Stimulated activated CD4-positive, alpha-beta T cell treated with anti-CD3 and anti-CD28 coated beads, Interleukin-1b, Interleukin-23, amount 100 ng/mL, for 1 hour (primary cell): ENCODE data around the gene ZNF768.
"Not testable (repeated sequence)": the region's sequence is repeated elsewhere in the genome, so short reads cannot be mapped to it uniquely, and the experiment has no call there.

Experiments used
- DNase-seq, 2 donors: peaks; one replicate each; pipeline ENCODE4 v3.0.0-alpha.2; 2020; ENCODE audit warnings: low read depth in 2 of 2

ZNF768 gene

DNA sequence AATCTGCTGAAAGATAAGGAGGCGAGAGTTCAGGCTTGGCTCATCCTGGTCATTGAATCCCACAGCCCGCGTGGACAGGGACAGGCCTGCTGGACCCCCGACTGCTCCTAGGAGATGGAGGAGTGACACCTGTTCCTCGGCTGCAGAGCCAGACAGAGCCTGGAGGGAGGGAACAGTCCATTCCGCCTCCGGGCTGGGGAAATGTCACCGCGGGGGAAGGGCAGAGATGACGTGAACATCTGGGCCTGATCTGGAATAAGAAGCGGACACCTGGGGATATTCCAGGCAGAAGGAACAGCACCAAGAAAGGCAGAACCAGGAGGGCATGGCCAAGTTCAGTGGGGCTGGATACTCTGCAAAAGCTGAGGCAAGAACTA lies 6.8 kb upstream of the ZNF768 start:
- no peak for DNase-seq

DNA sequence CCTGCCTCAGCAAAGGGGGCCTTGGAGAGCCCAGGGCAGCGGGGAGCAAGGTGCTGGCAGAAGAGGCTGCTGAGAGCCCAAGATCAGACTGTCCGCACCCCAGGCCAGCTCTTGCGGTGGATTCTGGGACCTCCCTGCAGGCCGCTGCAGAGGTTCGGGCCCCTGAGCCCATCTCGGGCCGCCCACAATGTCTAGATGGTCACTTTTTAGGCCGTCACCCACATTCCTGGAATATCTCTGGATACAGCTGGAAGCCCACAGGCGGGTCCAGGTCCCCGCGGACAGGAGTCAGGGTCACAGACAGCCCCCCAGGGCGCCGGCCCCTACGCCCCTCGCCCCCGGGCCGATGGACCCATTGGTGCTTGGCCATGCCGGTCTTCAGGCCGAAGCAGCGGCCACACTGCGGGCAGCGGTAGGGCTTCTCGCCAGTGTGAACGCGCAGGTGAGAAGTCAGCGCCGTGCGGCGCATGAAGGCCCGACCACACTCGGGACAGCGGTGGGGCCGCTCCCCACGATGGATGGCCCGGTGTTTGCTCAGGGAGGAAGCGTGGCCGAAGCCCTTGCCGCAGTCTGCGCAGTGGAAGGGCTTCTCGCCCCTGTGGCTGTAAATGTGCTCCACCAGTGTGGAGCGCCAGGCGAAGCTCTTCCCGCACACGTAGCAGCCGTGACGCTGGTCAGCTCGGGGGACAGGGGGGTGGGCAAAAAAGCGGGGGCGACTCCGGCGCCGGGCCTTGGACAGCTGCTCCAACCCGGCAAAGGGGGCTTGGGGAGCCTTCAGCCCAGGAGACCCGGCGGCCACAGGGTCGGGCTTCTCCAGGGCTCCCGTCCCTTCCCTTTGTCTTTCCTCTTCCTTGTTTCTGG lies 6.1 kb upstream of the ZNF768 start:
- DNase-seq: no peak

DNA sequence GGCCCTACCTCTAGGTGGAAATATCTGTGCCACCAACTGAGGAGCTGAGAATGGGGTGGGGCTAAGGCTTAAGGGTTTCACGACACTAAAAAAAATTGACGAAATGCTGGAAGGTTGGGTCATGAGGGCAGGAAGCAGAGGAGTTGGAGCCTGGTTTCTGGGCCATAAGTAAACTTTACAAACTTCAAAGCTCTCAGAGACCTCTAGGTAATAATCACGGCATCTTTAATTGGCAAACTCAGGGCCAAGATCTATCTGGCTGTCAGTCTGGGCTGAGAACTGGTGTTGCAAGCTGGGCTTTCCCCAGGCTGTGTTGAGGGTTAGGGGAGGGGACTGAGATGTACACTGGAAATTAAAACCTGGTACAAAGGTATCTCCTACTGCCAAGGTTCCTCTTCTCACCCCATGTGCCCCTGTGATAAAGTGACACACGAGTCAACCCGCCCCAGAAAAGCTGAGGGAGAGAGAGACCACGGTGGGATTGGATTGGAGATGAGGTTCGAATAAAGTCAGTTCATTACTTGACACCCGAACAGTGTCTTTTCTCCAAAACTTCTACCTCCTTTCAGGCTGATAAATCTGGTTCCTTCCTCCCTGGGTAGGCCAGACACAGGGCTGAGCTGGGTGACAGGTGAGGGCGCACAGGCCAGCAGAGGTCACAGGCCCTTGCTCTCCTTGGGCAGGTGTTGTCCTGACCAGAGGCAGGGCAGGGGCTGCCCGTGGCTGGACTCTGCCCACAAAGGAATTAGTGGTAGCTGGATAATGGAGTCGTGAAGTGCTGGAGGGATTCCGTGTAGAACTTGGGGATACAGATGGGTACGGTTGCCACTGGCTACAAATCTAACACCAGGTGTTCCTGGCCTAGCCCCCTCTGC lies 4.0 kb upstream of the ZNF768 start:
- no peak for DNase-seq

DNA sequence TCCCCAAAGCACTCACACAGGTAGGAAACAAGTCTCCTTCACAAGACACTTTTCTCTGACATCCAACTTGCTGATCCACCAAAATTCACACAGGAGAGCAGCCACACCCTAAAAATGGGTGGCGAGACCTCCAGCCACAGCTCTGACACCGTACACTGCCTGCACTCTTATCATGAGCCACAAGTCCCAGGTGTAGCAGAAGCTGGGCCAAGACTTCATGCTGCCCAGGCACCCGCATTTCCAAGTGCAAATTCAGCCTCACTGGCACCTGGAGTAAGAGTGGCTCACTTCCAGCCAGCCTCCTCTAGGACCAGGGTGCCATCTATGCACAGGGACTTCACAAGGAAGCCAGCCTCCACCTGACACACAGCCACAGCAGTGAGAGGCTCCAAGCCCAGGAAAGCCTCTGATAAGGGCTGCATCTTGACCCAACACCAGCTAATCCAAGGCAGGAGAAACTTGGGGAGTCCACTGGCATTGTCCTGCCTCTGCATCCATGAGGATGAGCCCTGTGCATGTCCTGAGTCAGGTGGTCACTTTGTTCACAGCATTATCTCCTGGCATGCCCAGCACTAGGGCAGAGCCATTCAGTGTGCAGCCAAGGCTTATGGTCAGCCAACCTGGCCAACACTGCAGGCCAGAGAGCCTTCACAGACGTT lies 2.6 kb upstream of the ZNF768 start:
- DNase-seq: no peak

DNA sequence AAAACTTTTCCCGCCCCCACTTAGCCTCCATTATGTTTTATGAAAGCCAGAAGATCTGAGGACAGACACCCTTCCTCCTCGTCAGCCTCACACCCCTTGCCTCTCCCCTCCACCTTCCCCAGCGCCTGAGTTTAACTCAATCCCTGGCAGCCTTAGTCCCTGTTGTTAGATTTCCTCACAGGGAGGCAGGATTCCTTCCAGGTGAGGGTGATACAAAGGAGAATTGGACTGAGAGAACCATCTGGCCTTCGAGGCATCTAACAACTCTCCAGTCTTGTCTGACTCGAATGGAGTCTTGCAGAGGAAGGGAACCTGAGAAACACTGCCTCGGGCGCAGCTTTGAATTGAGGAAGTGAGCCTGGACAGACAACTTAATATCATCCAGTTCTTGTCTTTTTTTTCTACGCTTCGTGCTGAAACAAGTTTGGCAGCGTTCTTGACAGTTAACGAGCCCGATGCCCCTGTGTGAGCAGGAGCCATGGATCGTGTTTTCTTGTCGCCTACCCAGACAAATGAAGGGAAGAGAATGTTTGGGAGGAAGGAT lies 1.3 kb upstream of the ZNF768 start:
- DNase-seq: no peak

DNA sequence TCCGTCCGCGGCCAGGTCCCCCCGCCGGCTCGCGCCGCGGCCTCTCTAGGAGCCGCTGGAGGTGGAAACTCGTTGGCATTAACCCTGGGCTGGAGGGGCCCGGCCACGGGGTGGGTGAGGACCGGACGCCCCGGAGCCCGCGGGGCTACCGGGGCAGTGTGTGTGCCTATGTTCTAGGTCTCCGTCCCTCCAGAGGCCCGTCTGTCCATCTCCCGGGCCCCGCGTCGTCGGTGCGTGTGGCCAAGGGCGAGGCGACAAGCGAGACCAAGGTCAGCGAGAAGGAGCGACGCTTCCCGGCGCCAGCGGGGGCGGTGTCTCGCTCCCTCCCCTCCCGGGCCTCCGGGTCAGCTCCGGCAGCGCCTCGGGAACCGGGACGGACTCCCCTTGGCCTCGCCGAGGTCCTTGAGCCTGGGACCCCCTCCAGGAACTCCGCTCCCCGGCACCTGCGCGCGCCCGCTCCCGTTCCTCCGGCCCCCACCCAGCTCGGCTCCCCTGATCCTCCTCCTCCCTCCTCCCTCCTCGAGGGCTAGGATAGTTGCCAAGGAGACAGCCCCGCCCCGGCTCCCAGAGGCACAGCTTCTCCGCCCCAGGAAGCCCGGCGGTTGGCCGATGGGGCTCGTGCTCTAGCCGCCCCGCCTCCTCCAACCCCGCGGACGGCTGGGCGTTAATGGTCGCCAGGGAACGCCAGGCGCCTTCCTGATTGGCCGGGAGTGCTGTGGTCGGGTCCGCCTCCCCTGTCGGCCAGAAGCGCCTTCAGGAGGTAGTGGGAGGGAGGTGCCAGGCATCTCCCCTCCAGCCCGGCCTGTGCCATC lies 663 bp upstream of the ZNF768 start:
- DNase-seq: peak; percentile 72

DNA sequence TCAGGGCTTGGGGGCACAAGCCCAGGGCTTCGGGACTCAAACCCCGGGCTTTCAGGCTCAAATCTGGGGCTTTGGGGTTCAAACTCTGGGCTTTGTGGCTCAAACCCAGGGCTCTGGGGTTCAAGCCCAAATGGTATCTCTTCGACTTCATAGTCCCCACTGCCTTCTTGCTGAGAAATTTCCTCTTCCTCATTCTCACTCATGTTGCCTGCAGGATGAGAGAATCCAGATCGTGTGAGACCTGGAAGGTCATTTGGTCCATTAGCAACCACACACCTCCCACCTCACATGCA lies 576 bp downstream of the ZNF768 start:
- no peak for DNase-seq

DNA sequence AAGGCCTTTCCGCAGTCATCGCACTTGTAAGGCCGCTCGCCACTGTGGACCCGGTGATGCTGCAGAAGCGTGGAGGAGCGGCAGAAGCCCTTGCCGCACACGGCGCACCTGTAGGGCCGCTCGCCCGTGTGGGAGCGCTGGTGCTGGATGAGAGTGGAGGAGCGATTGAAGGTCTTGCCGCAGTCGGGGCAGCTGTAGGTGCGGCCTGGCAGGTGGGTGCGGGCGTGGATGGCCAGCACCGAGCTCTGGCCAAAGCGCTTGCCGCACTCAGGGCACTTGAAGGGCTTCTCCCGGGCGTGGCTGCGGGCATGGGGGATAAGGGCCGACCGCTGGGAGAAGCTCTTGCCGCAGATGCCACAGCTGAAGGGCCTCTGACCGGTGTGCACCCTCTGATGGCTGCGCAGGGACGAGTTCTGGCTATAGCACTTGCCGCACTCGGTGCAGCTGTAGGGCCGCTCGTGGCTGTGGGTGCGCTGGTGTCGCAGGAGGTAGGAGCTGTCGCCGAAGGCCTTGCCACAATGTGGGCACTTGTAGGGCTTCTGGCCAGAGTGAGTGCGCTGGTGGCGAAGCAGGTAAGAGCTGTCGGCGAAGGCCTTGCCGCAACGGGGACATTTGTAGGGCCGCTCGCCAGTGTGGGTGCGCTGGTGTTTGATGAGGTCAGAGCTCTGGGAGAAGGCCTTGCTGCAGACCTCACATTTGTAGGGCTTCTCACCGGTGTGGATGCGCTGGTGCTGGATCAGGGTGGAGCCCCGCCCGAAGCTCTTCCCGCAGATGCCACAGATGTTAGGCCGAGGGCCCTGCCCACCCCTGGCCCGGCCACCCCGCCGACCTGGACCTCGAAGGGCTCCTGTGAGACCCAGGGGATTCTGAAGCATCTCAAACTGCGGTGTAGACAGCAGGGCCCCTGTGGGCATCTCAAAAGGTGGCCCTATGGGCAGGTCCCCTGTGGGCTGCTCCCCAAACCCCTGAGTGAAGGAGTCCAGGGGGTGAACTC lies 1.5 kb downstream of the ZNF768 start:
- no peak for DNase-seq

DNA sequence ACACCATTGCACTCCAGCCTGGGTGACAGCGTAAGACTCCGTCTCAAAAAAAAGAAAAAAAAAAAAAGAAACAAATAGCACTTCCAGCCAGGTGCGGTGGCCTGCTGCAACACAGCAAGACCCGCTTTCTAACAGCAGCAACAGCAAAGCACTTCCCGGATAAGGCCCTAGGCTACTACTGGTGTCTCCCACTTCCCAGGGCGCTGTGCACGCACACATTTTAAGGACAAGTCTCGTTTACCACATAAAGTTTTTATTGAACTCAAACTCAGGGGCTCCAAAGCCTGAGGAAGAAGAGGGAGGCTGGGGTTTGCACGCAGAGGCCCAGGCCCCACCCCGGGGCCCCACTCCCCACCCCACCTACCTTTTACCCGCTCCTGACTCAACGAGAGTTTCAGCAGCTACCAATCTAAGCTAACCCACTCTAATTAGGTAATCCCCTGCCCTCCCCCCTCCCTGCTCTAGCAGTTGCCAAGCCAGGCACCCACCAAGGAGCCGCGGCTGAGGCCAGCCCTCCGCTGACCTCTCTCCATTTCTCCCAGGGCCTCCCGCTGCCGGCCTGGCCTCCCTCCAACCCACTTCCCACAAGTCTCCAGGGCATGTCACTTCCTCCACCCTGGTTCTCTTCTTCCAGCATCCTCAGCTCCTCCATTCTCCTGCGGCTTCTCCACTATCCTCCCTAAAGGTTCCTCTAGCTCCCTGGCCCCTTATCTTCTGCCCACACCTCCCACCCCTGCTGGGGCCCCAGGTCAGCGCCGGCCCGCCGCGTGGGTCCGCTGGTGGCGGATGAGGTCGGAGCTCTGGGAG lies 2.4 kb downstream of the ZNF768 start:
- no peak for DNase-seq

DNA sequence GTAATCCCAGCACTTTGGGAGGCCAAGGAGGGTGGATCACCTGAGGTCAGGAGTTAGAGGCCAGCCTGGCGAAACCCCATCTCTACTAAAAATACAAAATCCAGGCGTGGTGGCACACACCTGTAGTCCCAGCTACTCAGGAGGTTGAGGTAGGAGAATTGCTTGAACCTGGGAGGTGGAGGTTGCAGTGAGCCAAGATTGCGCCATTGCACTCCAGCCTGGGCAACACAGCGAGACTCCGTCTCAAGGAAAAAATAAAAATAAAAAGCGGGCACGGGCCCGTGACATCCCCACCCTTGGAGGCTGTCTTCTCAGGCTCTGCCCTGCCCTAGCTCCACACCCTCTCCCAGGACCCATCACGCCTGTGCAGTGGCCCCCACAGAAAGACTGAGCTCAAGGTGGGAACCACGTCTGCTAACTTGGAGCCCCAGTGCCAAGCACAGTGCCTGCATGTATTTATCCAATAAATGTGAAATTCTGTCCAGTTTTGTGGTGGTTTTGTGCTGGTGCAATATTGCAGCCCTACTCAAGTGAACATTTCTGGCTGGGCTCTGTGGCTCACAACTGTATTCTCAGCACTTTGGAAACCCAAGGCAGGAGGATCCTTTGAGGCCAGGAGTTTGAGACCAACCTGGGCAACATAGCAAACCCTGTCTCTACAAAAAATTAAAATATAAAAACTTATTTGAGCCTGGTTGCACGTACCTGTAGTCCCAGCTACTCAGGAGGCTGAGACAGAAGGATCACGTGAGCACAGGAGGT lies 3.5 kb downstream of the ZNF768 start:
- DNase-seq: not testable (repeated sequence)

DNA sequence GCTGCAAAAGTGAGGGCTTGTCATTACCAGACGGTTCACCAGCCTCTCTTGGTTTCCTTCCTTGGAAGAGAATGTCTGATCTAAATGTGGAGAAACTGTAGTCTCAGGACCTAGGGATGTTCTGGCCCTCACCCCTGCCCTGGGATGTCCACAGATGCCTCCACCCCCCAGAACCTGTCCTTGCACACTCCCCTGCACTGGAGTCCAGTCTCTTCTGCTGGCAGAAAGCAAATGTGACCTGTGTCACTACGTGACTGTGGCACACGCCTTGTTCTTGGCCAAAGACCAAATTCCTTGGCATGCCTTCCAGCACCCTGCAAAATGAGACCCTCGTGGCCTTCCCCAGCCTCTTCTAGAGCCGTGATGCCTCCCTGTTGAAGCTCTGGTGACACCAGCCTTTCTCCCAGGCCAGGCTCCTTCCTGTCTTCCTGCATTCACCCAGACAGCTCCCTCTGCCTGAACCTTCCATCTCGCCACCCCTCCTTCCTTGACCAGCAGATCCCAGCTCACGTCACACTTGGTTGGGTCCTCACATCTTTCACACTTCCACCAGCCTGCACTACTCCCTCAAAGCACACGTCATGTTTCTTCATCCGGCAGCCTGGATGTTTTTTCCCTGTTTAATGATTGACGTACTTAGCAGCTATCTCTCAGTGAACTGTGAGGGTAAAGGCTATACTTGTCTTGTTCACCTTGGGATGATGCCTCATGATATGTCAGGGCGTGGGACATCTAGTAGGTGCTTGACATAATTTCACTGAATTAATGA lies 4.3 kb downstream of the ZNF768 start:
- no peak for DNase-seq

DNA sequence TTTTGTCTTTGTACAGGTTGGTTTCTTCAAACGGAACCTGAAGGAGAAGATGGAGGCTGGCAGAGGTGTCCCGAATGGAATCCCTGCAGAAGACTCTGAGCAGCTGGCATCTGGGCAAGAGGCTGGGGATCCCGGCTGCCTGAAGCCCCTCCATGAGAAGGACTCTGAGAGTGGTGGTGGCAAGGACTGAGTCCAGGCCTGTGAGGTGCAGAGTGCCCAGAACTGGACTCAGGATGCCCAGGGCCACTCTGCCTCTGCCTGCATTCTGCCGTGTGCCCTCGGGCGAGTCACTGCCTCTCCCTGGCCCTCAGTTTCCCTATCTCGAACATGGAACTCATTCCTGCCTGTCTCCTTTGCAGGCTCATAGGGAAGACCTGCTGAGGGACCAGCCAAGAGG lies 4.9 kb downstream of the ZNF768 start:
- no peak for DNase-seq

DNA sequence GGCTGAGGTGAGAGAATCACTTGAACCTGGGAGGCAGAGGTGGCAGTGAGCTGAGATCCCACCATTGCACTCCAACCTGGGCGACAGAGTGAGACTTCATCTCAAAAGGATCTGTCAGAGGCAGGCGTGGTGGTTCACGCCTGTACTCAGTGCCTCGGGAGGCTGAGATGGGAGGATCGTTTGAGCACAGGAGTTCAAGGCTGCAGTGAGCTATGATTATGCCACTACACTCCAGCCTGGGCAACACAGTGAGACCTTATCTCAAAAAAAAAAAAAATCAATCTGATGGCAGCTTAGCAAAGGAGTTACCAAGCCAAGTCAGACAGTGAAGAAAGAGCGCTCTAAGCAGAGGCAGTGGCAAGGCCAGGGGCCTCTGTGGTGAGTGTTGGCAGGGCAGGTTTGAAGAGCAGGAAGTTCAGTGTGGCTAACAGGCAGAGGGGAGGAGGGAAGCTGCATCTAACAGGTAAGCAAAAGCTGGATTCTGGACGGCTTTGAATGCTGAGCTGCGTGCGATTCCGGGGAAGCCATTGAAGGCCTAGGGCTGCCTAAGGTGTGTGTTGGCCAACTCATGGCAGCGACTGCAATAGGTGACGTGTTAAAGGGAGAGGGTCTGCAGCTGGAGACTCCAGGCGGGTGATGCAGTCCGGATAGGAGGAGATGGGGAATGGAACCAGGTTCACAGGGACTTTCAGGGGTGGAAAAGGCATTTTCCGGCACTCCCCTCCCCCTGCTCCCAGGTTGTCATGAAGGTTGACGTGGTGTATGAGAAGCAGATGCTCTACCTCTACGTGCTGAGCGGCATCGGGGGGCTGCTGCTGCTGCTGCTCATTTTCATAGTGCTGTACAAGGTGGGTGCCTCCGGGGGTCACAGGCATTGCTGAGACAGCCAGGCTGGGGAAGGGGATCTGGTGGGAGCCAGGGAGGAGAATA lies 7.0 kb downstream of the ZNF768 start:
- no peak for DNase-seq

DNA sequence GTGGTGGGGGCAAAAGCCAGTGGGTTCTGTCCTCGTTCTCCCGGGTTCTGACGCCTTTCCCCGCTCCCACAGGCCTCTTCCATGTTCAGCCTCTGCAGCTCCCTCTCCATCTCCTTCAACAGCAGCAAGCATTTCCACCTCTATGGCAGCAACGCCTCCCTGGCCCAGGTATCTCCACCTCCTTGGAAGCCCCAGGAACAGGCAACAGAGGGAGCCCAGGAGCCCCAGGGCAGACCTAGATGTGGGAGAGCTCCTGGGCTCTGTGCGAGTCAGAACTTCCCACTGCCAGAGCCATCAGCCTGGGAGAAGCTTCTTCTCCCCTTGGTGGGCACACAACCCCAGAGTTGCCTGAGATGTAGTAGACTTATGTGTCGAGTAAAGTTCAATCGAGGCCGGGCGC lies 7.8 kb downstream of the ZNF768 start:
- no peak for DNase-seq

DNA sequence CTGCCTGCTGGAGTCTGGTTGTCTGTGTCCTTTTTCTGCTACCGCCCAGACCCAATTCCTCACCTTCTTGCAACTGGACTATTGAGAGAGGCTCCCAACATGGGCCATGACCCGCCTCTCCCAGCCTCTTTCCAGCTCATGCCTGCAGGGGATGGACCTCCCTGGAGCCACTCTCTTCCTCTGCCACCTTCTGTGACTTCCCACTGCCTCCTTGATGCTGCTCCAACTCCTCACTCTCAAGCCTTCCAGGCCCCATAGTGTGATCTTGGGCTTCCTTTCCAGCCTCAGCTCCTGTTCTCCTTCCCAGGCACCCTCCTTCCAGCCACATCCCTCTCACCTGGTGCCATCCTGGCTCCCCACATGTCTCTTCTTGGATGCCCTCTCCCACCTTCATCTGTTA lies 11.1 kb downstream of the ZNF768 start:
- no peak for DNase-seq

DNA sequence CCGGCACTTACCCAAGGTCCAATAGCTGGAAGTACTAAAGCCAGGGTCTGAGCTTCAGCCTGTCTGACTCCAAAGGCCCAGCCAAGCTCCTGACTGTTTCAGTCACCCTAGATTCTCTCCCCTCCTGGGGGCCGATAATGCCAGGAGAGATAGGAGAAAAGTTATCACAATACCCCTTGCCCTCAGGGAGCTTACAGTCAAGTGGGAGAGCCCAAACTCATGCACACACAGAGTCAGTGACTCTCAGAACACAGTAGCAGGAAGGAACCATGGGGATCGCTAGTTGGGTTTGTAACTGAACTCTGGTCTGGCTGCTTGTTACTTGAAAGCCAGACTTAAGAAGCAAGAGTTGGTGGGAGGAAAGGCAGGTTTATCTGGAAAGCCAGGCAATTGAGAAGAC lies 14.9 kb downstream of the ZNF768 start:
- no peak for DNase-seq
